Esophagus muscularis mucosa (tissue), 3 donors: Measurements from ENCODE around the gene DGKZ.

ENCODE experiments used
- CTCF ChIP-seq, 3 experiments: fragments of 200-600 bp in 2 of 3; fragments of 450-650 bp in 1 of 3; sonication (generic) in 2 of 3; IDR thresholded peaks; one replicate each; pipeline ENCODE4 v1.5.1; 2017 to 2019; ENCODE audit warnings: antibody characterized with exemption in 3 of 3, mild to moderate bottlenecking in 2 of 3, moderate library complexity in 1 of 3
- POLR2AphosphoS5 ChIP-seq, 2 donors: sonication (generic); formaldehyde crosslinking; IDR thresholded peaks; one replicate each; pipeline ENCODE4 v1.6.1; 2017; ENCODE audit warnings: antibody characterized with exemption in 2 of 2

- TF ChIP-seq CTCF (IDR thresholded peaks at IDR 0.05) (no peak), POLR2AphosphoS5 (IDR thresholded peaks at IDR 0.05) (no peak)
These were observed 62.8 kb downstream of the DGKZ start for GRCh38 chr11:46410021-46410420.
